ENCODE measurements around the gene ASS1. TPM values are rescaled to one million over a fixed set of nuclear protein-coding genes. Genes with fewer than 3 reads are reported as not detected.

Gene ASS1
- total and polyA plus RNA-seq, 12 donors: 27.4 to 147 (median 53.3) TPM

GRCh38 chr9:130426883-130427282 is 17.9 kb upstream of the ASS1 start:
- Histone ChIP-seq H3K36me3 (peaks cover 0 to 3% (median 0%) of the 10 kb centered on the region in 9 donors), H3K9me3 (no peaks in the 10 kb centered on the region), H3K27me3 (no peaks in the 10 kb centered on the region), H3K27ac (peak overlapping the region in 5 of 10 donors; percentile 10 to 56 (median 29)), H3K4me3 (no peak overlapping the region), H3K4me1 (peaks cover 2 to 36% (median 19%) of the 10 kb centered on the region in 9 donors)
- peak; percentile 54 for DNase-seq
- intact Hi-C loops (cut with DNase I): no loop called here
- ATAC-seq: peak in 7 of 8 donors; percentile 40 to 77 (median 57)
- 46 to 61% methylated on average over 10 of the region's 10 CpGs for WGBS, 2 donors
- no peak for TF ChIP-seq CTCF (IDR thresholded peaks at IDR 0.05)

- H3K27ac ChIP-seq: peak overlapping the region in 5 of 10 donors; percentile 10 to 56 (median 29)
- DNase-seq: no peak
- H3K4me1 ChIP-seq: peaks cover 2 to 36% (median 19%) of the 10 kb centered on the region in 9 donors
- no peak overlapping the region for H3K4me3 ChIP-seq
- intact Hi-C loops (cut with DNase I): no loop called here
- H3K9me3 ChIP-seq: no peaks in the 10 kb centered on the region
- ATAC-seq: no peak
- H3K27me3 ChIP-seq: peaks cover 0 to 3% (median 0%) of the 10 kb centered on the region in 7 donors
- 83 to 86% methylated on average over 12 of the region's 12 CpGs for WGBS, 2 donors
- H3K36me3 ChIP-seq: peaks cover 0 to 3% (median 0%) of the 10 kb centered on the region in 9 donors
- TF ChIP-seq CTCF (IDR thresholded peaks at IDR 0.05): no peak
Observed at GRCh38 chr9:130427326-130427725, 17.4 kb upstream of the ASS1 start.

GRCh38 chr9:130428086-130428665 is 16.6 kb upstream of the ASS1 start:
- no peak overlapping the region for H3K4me3 ChIP-seq
- DNase-seq (no peak), ATAC-seq (peak in 1 of 8 donors; percentile 40)
- 84% methylated on average over 20 of the region's 20 CpGs for WGBS, 2 donors
- no peak overlapping the region for H3K27ac ChIP-seq
- H3K27me3 ChIP-seq: peaks cover 0 to 12% (median 4%) of the 10 kb centered on the region in 7 donors
- intact Hi-C loops (cut with DNase I): no loop called here
- peaks cover 2 to 43% (median 19%) of the 10 kb centered on the region in 9 donors for H3K4me1 ChIP-seq
- H3K36me3 ChIP-seq: peaks cover 0 to 3% (median 0%) of the 10 kb centered on the region in 9 donors
- no peak for TF ChIP-seq CTCF (IDR thresholded peaks at IDR 0.05)
- no peaks in the 10 kb centered on the region for H3K9me3 ChIP-seq

- TF ChIP-seq CTCF (IDR thresholded peaks at IDR 0.05): no peak
- Histone ChIP-seq H3K27ac (no peak overlapping the region), H3K4me3 (no peak overlapping the region), H3K36me3 (peaks cover 0 to 3% (median 0%) of the 10 kb centered on the region in 9 donors), H3K4me1 (peaks cover 2 to 41% (median 23%) of the 10 kb centered on the region in 9 donors), H3K9me3 (no peaks in the 10 kb centered on the region), H3K27me3 (peaks cover 0 to 24% (median 16%) of the 10 kb centered on the region in 7 donors)
- 87 to 92% methylated on average over 13 of the region's 13 CpGs for WGBS, 2 donors
- no peak for DNase-seq
- intact Hi-C loops (cut with DNase I): no loop called here
- ATAC-seq: no peak
Observed at GRCh38 chr9:130429381-130429780, 15.4 kb upstream of the ASS1 start.
